Measurements from ENCODE around the gene SAXO1. TPM values are rescaled to one million over a fixed set of nuclear protein-coding genes. Genes with fewer than 3 reads are reported as not detected.

SAXO1 gene
- total RNA-seq, 1 experiment from 2014 or later: not detected

- no peaks in the 10 kb centered on the region for H3F3A ChIP-seq (ENCODE audit: low read length, unreplicated experiment)
- H3K27me3 ChIP-seq (ENCODE audit: low read length): no peaks in the 10 kb centered on the region
- intact Hi-C loops (cut with micrococcal nuclease): no loop called here
- no TSS peak for BruUV-seq (replicated peaks)
- H3K9me2 ChIP-seq (replicated peaks; ENCODE audit: low read length): no peaks in the 10 kb centered on the region
- H3K9ac ChIP-seq (ENCODE audit: low read length): no peak overlapping the region
- no peaks in the 10 kb centered on the region for H3K79me2 ChIP-seq (ENCODE audit: low read length)
- no peaks in the 10 kb centered on the region for H4K20me1 ChIP-seq (ENCODE audit: low read length)
- TF ChIP-seq EZH2 (IDR thresholded peaks at IDR 0.05; ENCODE audit: low read length, unreplicated experiment): no peak
- no peak for TF ChIP-seq CTCF (conservative IDR thresholded peaks at IDR 0.05; ENCODE audit: low read depth, low read length)
- TF ChIP-seq EZH2phosphoT487 (IDR thresholded peaks at IDR 0.05; ENCODE audit: borderline replicate concordance, low read length): no peak
- no peaks in the 10 kb centered on the region for H3K4me1 ChIP-seq (ENCODE audit: insufficient read depth, low read length)
- H2AFZ ChIP-seq (ENCODE audit: low read length): no peak overlapping the region
- ATAC-seq (no peak), DNase-seq (no peak)
- no peaks in the 10 kb centered on the region for H3K9me3 ChIP-seq (ENCODE audit: low read length)
- no peak overlapping the region for H3K4me2 ChIP-seq (ENCODE audit: low read length)
- POLR2A ChIA-PET (ENCODE audit: unreplicated experiment): no interaction called here
- H3K27ac ChIP-seq (ENCODE audit: low read length): no peak overlapping the region
- no peak overlapping the region for H3K4me3 ChIP-seq (ENCODE audit: low read length)
- CTCF ChIA-PET: no interaction called here
- H3K36me3 ChIP-seq (ENCODE audit: low read depth, low read length): no peaks in the 10 kb centered on the region
These were observed 109.2 kb downstream of the SAXO1 start for GRCh38 chr9:18923671-18924430.

GRCh38 chr9:18923167-18923566, 109.8 kb downstream of the SAXO1 start:
- H3K27ac ChIP-seq (ENCODE audit: low read length): no peak overlapping the region
- CTCF ChIA-PET: no interaction called here
- no peak for ATAC-seq
- H3K9me3 ChIP-seq (ENCODE audit: low read length): no peaks in the 10 kb centered on the region
- no peaks in the 10 kb centered on the region for H3K27me3 ChIP-seq (ENCODE audit: low read length)
- no peak overlapping the region for H3K9ac ChIP-seq (ENCODE audit: low read length)
- no peak overlapping the region for H3K4me2 ChIP-seq (ENCODE audit: low read length)
- no TSS peak for BruUV-seq (replicated peaks)
- no peak for TF ChIP-seq EZH2 (IDR thresholded peaks at IDR 0.05; ENCODE audit: low read length, unreplicated experiment)
- no peak for TF ChIP-seq CTCF (conservative IDR thresholded peaks at IDR 0.05; ENCODE audit: low read depth, low read length)
- no peak for TF ChIP-seq EZH2phosphoT487 (IDR thresholded peaks at IDR 0.05; ENCODE audit: borderline replicate concordance, low read length)
- H3K4me1 ChIP-seq (ENCODE audit: insufficient read depth, low read length): no peaks in the 10 kb centered on the region
- H4K20me1 ChIP-seq (ENCODE audit: low read length): no peaks in the 10 kb centered on the region
- no peak for DNase-seq
- POLR2A ChIA-PET (ENCODE audit: unreplicated experiment): no interaction called here
- H3F3A ChIP-seq (ENCODE audit: low read length, unreplicated experiment): no peaks in the 10 kb centered on the region
- H3K9me2 ChIP-seq (replicated peaks; ENCODE audit: low read length): no peaks in the 10 kb centered on the region
- intact Hi-C loops (cut with micrococcal nuclease): no loop called here
- H3K79me2 ChIP-seq (ENCODE audit: low read length): no peaks in the 10 kb centered on the region
- H3K4me3 ChIP-seq (ENCODE audit: low read length): no peak overlapping the region
- no peaks in the 10 kb centered on the region for H3K36me3 ChIP-seq (ENCODE audit: low read depth, low read length)
- no peak overlapping the region for H2AFZ ChIP-seq (ENCODE audit: low read length)

- no peak for TF ChIP-seq CTCF (conservative IDR thresholded peaks at IDR 0.05; ENCODE audit: low read depth, low read length)
- TF ChIP-seq EZH2 (IDR thresholded peaks at IDR 0.05; ENCODE audit: low read length, unreplicated experiment): no peak
- TF ChIP-seq EZH2phosphoT487 (IDR thresholded peaks at IDR 0.05; ENCODE audit: borderline replicate concordance, low read length): no peak
- ATAC-seq: no peak
- no peaks in the 10 kb centered on the region for H3F3A ChIP-seq (ENCODE audit: low read length, unreplicated experiment)
- CTCF ChIA-PET: no interaction called here
- H4K20me1 ChIP-seq (ENCODE audit: low read length): no peaks in the 10 kb centered on the region
- no TSS peak for BruUV-seq (replicated peaks)
- H3K9me2 ChIP-seq (replicated peaks; ENCODE audit: low read length): no peaks in the 10 kb centered on the region
- H3K4me3 ChIP-seq (ENCODE audit: low read length): no peak overlapping the region
- no peak overlapping the region for H3K4me2 ChIP-seq (ENCODE audit: low read length)
- no peak for DNase-seq
- H3K9me3 ChIP-seq (ENCODE audit: low read length): no peaks in the 10 kb centered on the region
- intact Hi-C loops (cut with micrococcal nuclease): no loop called here
- H2AFZ ChIP-seq (ENCODE audit: low read length): no peak overlapping the region
- no peak overlapping the region for H3K9ac ChIP-seq (ENCODE audit: low read length)
- no peak overlapping the region for H3K27ac ChIP-seq (ENCODE audit: low read length)
- POLR2A ChIA-PET (ENCODE audit: unreplicated experiment): no interaction called here
- H3K79me2 ChIP-seq (ENCODE audit: low read length): no peaks in the 10 kb centered on the region
- H3K4me1 ChIP-seq (ENCODE audit: insufficient read depth, low read length): no peaks in the 10 kb centered on the region
- H3K36me3 ChIP-seq (ENCODE audit: low read depth, low read length): no peaks in the 10 kb centered on the region
- no peaks in the 10 kb centered on the region for H3K27me3 ChIP-seq (ENCODE audit: low read length)
These were observed 110.7 kb downstream of the SAXO1 start for GRCh38 chr9:18922161-18922885.
